DND-41 (cell line): Measurements from ENCODE around the gene JUNB.

Source experiments
- ATAC-seq: fragments of 200-7000 bp; cut with Tn5 transposase; 3 replicates; pipeline ENCODE4 v1.9.1; 2021; ENCODE audit warnings: low read depth; ENCODE audit not compliant: insufficient read depth
- DNase-seq: peaks from one replicate; pipeline ENCODE4 v3.0.0-alpha.2; 2020
- H2AFZ ChIP-seq: 2 replicates; pipeline ENCODE4 v1.6.0; 2012; ENCODE audit warnings: low read depth, low read length
- H3K27ac ChIP-seq: 2 replicates; pipeline ENCODE4 v1.5.1; 2012; ENCODE audit warnings: low read length, inconsistent platforms
- H3K27me3 ChIP-seq: fragments of 200-600 bp; sonication (generic); 2 replicates; pipeline ENCODE4 v1.6.0; 2012; ENCODE audit warnings: low read length, mild to moderate bottlenecking, inconsistent platforms; ENCODE audit not compliant: insufficient read depth, poor library complexity
- H3K36me3 ChIP-seq: 2 replicates; pipeline ENCODE4 v1.5.1; 2012; ENCODE audit warnings: low read length, inconsistent platforms; ENCODE audit not compliant: insufficient read depth
- H3K4me1 ChIP-seq: 2 replicates; pipeline ENCODE4 v1.5.1; 2012; ENCODE audit warnings: mild to moderate bottlenecking, low read length; ENCODE audit not compliant: insufficient read depth
- H3K4me2 ChIP-seq: 2 replicates; pipeline ENCODE4 v1.6.0; 2012; ENCODE audit warnings: mild to moderate bottlenecking, moderate library complexity, low read length, inconsistent platforms; ENCODE audit not compliant: insufficient read depth
- H3K4me3 ChIP-seq, 2 experiments: fragments of 200-600 bp in 1 of 2; shearing (Covaris generic) in 1 of 2; 2 replicates each; pipeline ENCODE4 v1.5.1; 2012 to 2016; ENCODE audit warnings: inconsistent platforms in 2 of 2, low read length in 2 of 2, mild to moderate bottlenecking in 2 of 2, low read depth in 1 of 2, moderate library complexity in 1 of 2
- H3K79me2 ChIP-seq: 2 replicates; pipeline ENCODE4 v1.6.0; 2012; ENCODE audit warnings: low read length, inconsistent platforms; ENCODE audit not compliant: insufficient read depth
- H3K9ac ChIP-seq: 2 replicates; pipeline ENCODE4 v1.6.0; 2012; ENCODE audit warnings: low read depth, mild to moderate bottlenecking, inconsistent platforms, low read length, moderate library complexity
- H3K9me3 ChIP-seq: 2 replicates; pipeline ENCODE4 v1.5.1; 2012; ENCODE audit warnings: low read length, moderate library complexity, mild to moderate bottlenecking, inconsistent platforms; ENCODE audit not compliant: insufficient read depth, severe bottlenecking
- H4K20me1 ChIP-seq: 2 replicates; pipeline ENCODE4 v1.6.0; 2012; ENCODE audit warnings: low read length; ENCODE audit not compliant: insufficient read depth
- EZH2 ChIP-seq: IDR thresholded peaks from 3 replicates; pipeline ENCODE4 v1.6.1; 2012; ENCODE audit warnings: borderline replicate concordance, low read depth, mild to moderate bottlenecking, moderate library complexity, low read length, inconsistent platforms; ENCODE audit not compliant: severe bottlenecking
- TF ChIP-seq, protein P1 (sequence below): IDR thresholded peaks from 2 replicates; pipeline ENCODE4 v1.5.1; 2012; ENCODE audit warnings: borderline replicate concordance, low read length, moderate library complexity, mild to moderate bottlenecking; ENCODE audit not compliant: poor library complexity, severe bottlenecking; ENCODE audit errors: extremely low read depth

Gene JUNB

DNA sequence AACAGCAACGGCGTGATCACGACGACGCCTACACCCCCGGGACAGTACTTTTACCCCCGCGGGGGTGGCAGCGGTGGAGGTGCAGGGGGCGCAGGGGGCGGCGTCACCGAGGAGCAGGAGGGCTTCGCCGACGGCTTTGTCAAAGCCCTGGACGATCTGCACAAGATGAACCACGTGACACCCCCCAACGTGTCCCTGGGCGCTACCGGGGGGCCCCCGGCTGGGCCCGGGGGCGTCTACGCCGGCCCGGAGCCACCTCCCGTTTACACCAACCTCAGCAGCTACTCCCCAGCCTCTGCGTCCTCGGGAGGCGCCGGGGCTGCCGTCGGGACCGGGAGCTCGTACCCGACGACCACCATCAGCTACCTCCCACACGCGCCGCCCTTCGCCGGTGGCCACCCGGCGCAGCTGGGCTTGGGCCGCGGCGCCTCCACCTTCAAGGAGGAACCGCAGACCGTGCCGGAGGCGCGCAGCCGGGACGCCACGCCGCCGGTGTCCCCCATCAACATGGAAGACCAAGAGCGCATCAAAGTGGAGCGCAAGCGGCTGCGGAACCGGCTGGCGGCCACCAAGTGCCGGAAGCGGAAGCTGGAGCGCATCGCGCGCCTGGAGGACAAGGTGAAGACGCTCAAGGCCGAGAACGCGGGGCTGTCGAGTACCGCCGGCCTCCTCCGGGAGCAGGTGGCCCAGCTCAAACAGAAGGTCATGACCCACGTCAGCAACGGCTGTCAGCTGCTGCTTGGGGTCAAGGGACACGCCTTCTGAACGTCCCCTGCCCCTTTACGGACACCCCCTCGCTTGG, 966 bp downstream of the JUNB start:
- Histone ChIP-seq H3K27ac (peak overlapping the region; percentile 89), H3K4me3 (peak overlapping the region; percentile 69 to 71), H3K9me3 (no peaks in the 10 kb centered on the region), H3K27me3 (no peaks in the 10 kb centered on the region), H3K4me2 (peak overlapping the region; percentile 78), H2AFZ (peak overlapping the region; percentile 54), H3K36me3 (no peaks in the 10 kb centered on the region; the same call in 1 of the 2 replicates), H3K9ac (peak overlapping the region; percentile 79), H3K79me2 (peaks cover 23% of the 10 kb centered on the region), H3K4me1 (peaks cover 48% of the 10 kb centered on the region), H4K20me1 (no peaks in the 10 kb centered on the region; the same call in 1 of the 2 replicates)
- TF ChIP-seq, protein P1, sequence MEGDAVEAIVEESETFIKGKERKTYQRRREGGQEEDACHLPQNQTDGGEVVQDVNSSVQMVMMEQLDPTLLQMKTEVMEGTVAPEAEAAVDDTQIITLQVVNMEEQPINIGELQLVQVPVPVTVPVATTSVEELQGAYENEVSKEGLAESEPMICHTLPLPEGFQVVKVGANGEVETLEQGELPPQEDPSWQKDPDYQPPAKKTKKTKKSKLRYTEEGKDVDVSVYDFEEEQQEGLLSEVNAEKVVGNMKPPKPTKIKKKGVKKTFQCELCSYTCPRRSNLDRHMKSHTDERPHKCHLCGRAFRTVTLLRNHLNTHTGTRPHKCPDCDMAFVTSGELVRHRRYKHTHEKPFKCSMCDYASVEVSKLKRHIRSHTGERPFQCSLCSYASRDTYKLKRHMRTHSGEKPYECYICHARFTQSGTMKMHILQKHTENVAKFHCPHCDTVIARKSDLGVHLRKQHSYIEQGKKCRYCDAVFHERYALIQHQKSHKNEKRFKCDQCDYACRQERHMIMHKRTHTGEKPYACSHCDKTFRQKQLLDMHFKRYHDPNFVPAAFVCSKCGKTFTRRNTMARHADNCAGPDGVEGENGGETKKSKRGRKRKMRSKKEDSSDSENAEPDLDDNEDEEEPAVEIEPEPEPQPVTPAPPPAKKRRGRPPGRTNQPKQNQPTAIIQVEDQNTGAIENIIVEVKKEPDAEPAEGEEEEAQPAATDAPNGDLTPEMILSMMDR = no peak
- no peak for TF ChIP-seq EZH2
- peak; percentile 88 for DNase-seq
- peak; percentile 28 for ATAC-seq

- no peaks in the 10 kb centered on the region; the same call in 1 of the 2 replicates for H4K20me1 ChIP-seq
- H3K4me3 ChIP-seq = peak overlapping the region; percentile 69 to 71
- H2AFZ ChIP-seq = peak overlapping the region; percentile 54
- H3K27me3 ChIP-seq = no peaks in the 10 kb centered on the region
- no peaks in the 10 kb centered on the region; the same call in 1 of the 2 replicates for H3K36me3 ChIP-seq
- H3K4me1 ChIP-seq = peaks cover 48% of the 10 kb centered on the region
- DNase-seq = no peak
- TF ChIP-seq EZH2 = no peak
- TF ChIP-seq, protein P1 = no peak
- peak overlapping the region; percentile 79 for H3K9ac ChIP-seq
- H3K79me2 ChIP-seq = peaks cover 23% of the 10 kb centered on the region
- peak overlapping the region; percentile 89 for H3K27ac ChIP-seq
- H3K9me3 ChIP-seq = no peaks in the 10 kb centered on the region
- no peak for ATAC-seq
- H3K4me2 ChIP-seq = peak overlapping the region; percentile 78
These were observed 1.6 kb downstream of the JUNB start for GRCh38 chr19:12792853-12793289.

DNA sequence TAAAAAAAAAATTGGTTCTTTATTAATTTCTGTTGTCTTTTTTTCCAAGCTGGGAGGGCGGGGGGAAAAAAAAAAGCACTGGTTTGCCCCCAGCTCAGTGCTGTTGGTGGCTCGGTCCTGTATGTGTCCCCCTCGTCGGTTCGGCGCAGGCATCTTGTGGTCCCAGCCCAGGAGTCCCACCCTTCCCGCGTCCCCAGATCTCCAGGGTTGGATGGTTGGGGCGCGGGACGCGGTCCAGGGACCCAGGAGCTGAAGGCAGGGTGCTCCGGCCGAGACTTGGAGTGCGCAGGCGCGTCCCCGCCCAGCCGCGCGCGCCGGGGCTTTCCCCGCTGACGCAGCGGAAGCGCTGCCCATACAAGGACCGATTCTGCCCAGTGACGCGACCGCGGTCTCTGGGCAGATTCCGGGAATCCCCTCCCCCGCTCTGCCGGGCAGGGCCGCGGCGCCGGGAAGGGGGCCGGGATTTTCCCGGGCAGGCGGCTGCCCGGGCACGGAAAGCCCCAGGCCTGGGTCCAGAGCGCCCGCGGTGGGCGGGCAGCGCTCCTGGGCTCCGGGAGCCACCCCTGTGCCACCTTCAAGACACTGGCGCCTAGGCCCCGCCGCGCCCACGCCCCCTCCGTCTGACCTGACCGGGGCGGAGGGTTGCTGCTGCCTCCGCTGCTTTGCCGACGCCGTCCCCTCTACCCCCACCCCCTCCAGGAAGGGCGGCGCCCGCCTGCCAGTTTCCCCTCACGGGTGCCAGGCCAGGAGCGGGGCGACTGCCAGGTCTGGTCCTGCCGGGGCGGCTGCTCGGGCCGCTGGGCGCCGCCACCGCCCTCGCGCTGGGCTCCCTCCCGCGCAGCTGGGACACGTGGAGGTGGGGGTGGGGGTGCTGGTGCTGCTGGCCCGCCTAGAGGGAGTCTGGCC, 2.3 kb downstream of the JUNB start:
- H4K20me1 ChIP-seq = no peaks in the 10 kb centered on the region; the same call in 1 of the 2 replicates
- H3K4me2 ChIP-seq = peak overlapping the region; percentile 78
- no peaks in the 10 kb centered on the region for H3K9me3 ChIP-seq
- H2AFZ ChIP-seq = peak overlapping the region; percentile 62
- ATAC-seq (peak; percentile 60), DNase-seq (peak; percentile 91)
- H3K36me3 ChIP-seq = no peaks in the 10 kb centered on the region; the same call in 1 of the 2 replicates
- peak overlapping the region; percentile 89 for H3K27ac ChIP-seq
- TF ChIP-seq, protein P1 = no peak
- TF ChIP-seq EZH2 = no peak
- peak overlapping the region; percentile 69 to 71 for H3K4me3 ChIP-seq
- H3K4me1 ChIP-seq = peaks cover 48% of the 10 kb centered on the region
- H3K27me3 ChIP-seq = no peaks in the 10 kb centered on the region
- peaks cover 23% of the 10 kb centered on the region for H3K79me2 ChIP-seq
- peak overlapping the region; percentile 79 for H3K9ac ChIP-seq
